ENCODE results near the gene HYAL3. TPM values are rescaled to one million over a fixed set of nuclear protein-coding genes. Genes with fewer than 3 reads are reported as not detected.
"Not testable (repeated sequence)": the region's sequence is repeated elsewhere in the genome, so short reads cannot be mapped to it uniquely, and the experiment has no call there.

HYAL3 gene
- total and polyA plus RNA-seq, 2 donors = 2.5 TPM

DNA sequence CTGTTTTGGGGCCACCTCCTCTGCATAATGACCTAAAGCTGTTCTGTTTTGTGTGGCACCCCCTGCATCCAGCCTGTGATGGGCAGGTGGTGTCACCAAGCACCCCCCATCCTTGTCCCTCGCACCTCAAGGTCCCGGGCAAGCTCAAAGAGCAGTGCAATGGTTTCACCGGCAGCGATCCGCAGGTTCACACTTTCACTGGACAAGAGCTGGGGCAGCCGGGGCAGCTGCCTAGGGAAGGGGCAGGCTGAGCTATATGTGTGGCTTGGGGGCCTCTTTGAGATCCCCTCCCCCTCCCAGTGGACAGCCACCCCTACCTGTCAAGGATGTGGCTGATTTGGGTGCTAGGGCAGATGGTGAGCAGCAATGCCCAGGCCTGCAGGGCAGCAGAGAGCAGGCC is 10.1 kb downstream of the HYAL3 start:
- Histone ChIP-seq H3K4me1 (ENCODE audit: control insufficient read depth in 2 of 2, insufficient read depth in 2 of 2, low read length in 2 of 2) (peaks cover 7 to 19% of the 10 kb centered on the region in 2 donors), H3K9me3 (ENCODE audit: control insufficient read depth in 2 of 2, insufficient read depth in 1 of 2, low read length in 1 of 2) (no peaks in the 10 kb centered on the region), H3K36me3 (ENCODE audit: control insufficient read depth in 2 of 2, insufficient read depth in 2 of 2, low read length in 1 of 2) (peaks cover 37 to 42% of the 10 kb centered on the region in 2 donors), H3K27me3 (ENCODE audit: control insufficient read depth in 2 of 2, insufficient read depth in 1 of 2, low read length in 1 of 2) (no peaks in the 10 kb centered on the region), H3K4me3 (ENCODE audit: low read length in 2 of 2) (no peak overlapping the region), H3K27ac (ENCODE audit: low read depth in 1 of 2, low read length in 1 of 2) (no peak overlapping the region)
- no peak for DNase-seq (ENCODE audit: low read depth in 6 of 9, low spot score in 9 of 9)
- WGBS = 98% methylated on average over 6 of the region's 6 CpGs

DNA sequence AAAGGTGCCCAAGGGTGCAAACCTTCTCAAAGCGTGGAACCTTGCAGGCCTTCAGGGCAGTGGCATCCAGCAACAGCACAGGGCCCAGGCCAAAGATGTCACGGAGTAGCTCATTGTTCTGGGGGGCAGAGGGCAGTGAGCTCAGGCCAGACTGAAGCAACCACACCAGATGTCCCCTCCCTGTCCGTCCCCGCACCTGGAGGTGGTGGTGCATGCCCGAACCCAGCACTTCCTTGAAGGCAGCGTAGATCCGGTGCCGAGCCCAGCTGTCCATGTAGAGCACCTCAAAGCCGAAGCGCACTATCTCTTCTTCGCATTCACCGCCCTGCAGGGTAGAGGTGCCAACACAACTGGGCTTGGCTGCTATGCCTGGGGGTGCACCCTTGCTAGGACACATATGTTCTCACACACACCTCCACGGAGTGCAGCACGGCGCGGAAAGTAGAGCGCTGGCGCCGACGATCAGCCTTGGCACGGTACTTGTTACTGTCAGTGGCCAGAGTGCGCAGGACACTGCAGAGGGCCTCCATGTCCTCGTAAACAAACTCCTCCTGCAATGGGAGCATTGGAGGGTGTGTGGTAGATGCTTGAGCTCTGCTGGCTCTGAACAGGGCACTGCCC is 10.7 kb downstream of the HYAL3 start:
- Histone ChIP-seq H3K9me3 (ENCODE audit: control insufficient read depth in 2 of 2, insufficient read depth in 1 of 2, low read length in 1 of 2) (no peaks in the 10 kb centered on the region), H3K4me1 (ENCODE audit: control insufficient read depth in 2 of 2, insufficient read depth in 2 of 2, low read length in 2 of 2) (peaks cover 7 to 19% of the 10 kb centered on the region in 2 donors), H3K27me3 (ENCODE audit: control insufficient read depth in 2 of 2, insufficient read depth in 1 of 2, low read length in 1 of 2) (no peaks in the 10 kb centered on the region), H3K4me3 (ENCODE audit: low read length in 2 of 2) (no peak overlapping the region), H3K36me3 (ENCODE audit: control insufficient read depth in 2 of 2, insufficient read depth in 2 of 2, low read length in 1 of 2) (peaks cover 37 to 42% of the 10 kb centered on the region in 2 donors), H3K27ac (ENCODE audit: low read depth in 1 of 2, low read length in 1 of 2) (no peak overlapping the region)
- no peak for DNase-seq (ENCODE audit: low read depth in 6 of 9, low spot score in 9 of 9)
- 97% methylated on average over 23 of the region's 23 CpGs for WGBS

DNA sequence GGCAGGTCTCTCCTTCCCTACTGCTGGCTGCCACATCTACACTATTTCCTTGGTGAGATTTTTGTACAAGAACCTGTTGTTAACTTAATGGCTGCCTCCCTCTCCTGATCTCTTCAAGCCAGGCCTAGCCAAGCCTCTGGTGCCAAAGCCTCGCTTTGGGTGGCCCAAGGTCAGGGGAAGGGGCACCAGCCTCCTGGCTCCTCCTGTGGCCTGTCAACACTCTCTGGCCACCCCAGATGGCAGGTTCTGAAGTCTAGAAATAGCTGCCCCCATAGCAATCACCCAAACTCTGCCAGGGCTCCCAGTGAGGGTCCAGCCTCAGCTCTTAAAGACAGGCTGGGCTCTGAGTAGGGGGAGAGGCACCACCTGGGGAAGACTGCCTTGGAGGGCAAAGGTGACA is 11.9 kb downstream of the HYAL3 start:
- H3K9me3 ChIP-seq (ENCODE audit: control insufficient read depth in 2 of 2, insufficient read depth in 1 of 2, low read length in 1 of 2) = no peaks in the 10 kb centered on the region
- no peak for DNase-seq (ENCODE audit: low read depth in 6 of 9, low spot score in 9 of 9)
- H3K27ac ChIP-seq (ENCODE audit: low read depth in 1 of 2, low read length in 1 of 2) = no peak overlapping the region
- no peaks in the 10 kb centered on the region for H3K27me3 ChIP-seq (ENCODE audit: control insufficient read depth in 2 of 2, insufficient read depth in 1 of 2, low read length in 1 of 2)
- peaks cover 7 to 11% of the 10 kb centered on the region in 2 donors for H3K4me1 ChIP-seq (ENCODE audit: control insufficient read depth in 2 of 2, insufficient read depth in 2 of 2, low read length in 2 of 2)
- peaks cover 37 to 42% of the 10 kb centered on the region in 2 donors for H3K36me3 ChIP-seq (ENCODE audit: control insufficient read depth in 2 of 2, insufficient read depth in 2 of 2, low read length in 1 of 2)
- 100% methylated on average over 1 of the region's 1 CpG for WGBS
- H3K4me3 ChIP-seq (ENCODE audit: low read length in 2 of 2) = no peak overlapping the region

DNA sequence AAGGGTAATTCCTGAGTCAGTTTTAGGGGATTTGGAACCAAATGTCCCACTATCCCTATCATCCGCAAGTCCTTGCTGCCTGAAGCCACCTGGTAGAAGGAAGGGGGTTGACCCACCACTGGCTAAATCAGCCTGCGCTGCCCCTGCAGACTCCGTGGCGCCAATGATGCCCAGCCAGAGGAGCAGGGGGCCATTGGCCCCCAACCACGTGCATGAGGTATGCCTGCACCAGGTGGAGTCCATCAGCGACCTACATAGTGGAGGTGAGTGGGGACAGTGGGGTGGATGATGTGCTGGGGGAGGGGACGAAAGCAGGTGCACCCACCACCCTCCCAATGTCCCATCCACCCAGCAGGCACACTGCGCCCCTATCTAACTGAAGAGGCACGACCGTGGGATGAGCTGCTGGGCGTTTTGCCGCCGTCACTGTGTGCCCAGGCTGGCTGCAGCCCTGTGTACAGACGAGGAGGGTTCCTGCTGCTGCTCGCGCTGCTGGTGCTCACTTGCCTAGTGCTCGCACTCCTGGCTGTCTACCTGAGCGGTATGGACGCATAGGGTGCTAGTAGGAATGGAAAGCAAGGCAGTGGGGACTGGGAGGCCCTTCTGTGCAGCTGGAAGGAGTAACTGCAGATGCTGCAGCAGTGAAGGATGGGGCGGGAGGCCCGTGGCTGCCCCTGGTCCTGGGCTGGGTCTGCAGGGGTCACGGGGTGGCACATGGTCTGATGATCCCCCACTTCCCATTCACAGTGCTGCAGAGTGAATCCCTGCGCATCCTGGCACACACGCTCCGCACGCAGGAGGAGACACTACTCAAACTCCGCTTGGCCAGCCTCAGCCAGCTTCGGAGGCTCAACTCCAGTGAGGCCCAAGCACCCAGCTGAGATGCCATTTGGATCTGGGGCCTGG is 12.6 kb downstream of the HYAL3 start:
- Histone ChIP-seq H3K9me3 (ENCODE audit: control insufficient read depth in 2 of 2, insufficient read depth in 1 of 2, low read length in 1 of 2) (no peaks in the 10 kb centered on the region), H3K4me3 (ENCODE audit: low read length in 2 of 2) (no peak overlapping the region), H3K4me1 (ENCODE audit: control insufficient read depth in 2 of 2, insufficient read depth in 2 of 2, low read length in 2 of 2) (peaks cover 4 to 7% of the 10 kb centered on the region in 2 donors), H3K36me3 (ENCODE audit: control insufficient read depth in 2 of 2, insufficient read depth in 2 of 2, low read length in 1 of 2) (peaks cover 37 to 42% of the 10 kb centered on the region in 2 donors), H3K27me3 (ENCODE audit: control insufficient read depth in 2 of 2, insufficient read depth in 1 of 2, low read length in 1 of 2) (no peaks in the 10 kb centered on the region), H3K27ac (ENCODE audit: low read depth in 1 of 2, low read length in 1 of 2) (no peak overlapping the region)
- DNase-seq (ENCODE audit: low read depth in 6 of 9, low spot score in 9 of 9) = no peak
- WGBS = 96% methylated on average over 28 of the region's 28 CpGs

DNA sequence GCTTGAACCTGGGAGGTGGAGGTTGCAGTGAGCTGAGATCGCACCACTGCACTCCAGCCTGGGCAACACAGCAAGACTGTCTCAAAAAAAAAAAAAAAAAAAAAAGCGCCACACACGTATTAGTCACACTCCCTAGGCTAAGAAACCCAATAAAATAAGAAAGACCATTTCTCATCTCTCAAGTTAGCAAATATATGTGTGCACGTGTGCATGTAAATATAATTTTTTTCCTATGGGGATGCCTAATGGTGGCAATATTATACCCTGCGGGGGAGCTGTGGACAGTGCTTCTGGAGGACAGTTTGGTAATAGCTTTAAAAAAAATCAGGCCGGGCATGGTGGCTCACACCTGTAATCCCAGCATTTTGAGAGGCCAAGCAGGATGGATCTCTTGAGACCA is 15.1 kb downstream of the HYAL3 start:
- 97% methylated on average over 6 of the region's 6 CpGs for WGBS

DNA sequence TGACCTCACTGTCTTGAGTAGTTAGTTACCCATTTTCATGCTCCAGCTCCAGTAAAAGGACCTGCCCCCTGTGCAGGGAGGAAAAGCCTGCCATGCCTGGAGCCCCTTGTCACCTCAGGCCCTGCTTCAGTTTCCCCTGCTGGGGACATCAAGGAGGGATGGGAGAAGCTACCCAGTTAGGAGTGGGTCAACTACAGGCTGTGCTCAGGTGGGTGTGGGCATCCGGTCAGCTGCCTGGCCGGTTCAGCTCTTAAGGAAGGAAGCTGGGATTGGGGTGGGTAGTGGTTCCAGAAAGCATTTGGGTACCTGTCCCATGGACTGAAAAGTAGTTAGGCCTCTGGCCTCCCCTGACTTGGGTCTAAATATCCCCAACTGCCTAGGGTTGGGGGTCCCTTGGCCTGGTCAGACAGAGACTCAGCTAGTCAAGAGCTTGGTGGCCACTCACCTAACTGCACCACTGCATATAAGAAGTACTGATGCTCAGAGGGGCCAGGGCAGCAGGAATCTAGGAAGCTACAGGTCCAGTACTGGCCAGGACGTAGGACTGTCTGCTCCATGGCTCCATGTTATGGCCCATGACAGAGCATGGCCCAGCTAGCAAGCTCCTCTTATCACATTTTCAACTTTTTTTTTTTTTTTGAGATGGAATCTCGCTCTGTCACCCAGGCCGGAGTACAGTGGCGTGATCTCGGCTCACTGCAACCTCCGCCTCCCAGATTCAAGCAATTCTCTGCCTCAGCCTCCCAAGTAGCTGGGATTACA is 19.8 kb downstream of the HYAL3 start:
- DNase-seq (ENCODE audit: low read depth in 6 of 9, low spot score in 9 of 9) = no peak
- Histone ChIP-seq H3K27ac (ENCODE audit: low read depth in 1 of 2, low read length in 1 of 2) (no peak overlapping the region), H3K27me3 (ENCODE audit: control insufficient read depth in 2 of 2, insufficient read depth in 1 of 2, low read length in 1 of 2) (peaks cover 34 to 52% of the 10 kb centered on the region in 2 donors), H3K4me1 (ENCODE audit: control insufficient read depth in 2 of 2, insufficient read depth in 2 of 2, low read length in 2 of 2) (peaks cover 0 to 12% of the 10 kb centered on the region in 2 donors), H3K36me3 (ENCODE audit: control insufficient read depth in 2 of 2, insufficient read depth in 2 of 2, low read length in 1 of 2) (no peaks in the 10 kb centered on the region), H3K9me3 (ENCODE audit: control insufficient read depth in 2 of 2, insufficient read depth in 1 of 2, low read length in 1 of 2) (peaks cover 0 to 14% of the 10 kb centered on the region in 2 donors), H3K4me3 (ENCODE audit: low read length in 2 of 2) (no peak overlapping the region)
- WGBS = 95% methylated on average over 8 of the region's 8 CpGs

More for the DNA sequence above, 15.1 kb downstream of the HYAL3 start:
- H3K27me3 ChIP-seq (ENCODE audit: control insufficient read depth in 2 of 2, insufficient read depth in 1 of 2, low read length in 1 of 2); H3K27ac ChIP-seq (ENCODE audit: low read depth in 1 of 2, low read length in 1 of 2); H3K9me3 ChIP-seq (ENCODE audit: control insufficient read depth in 2 of 2, insufficient read depth in 1 of 2, low read length in 1 of 2); H3K4me3 ChIP-seq (ENCODE audit: low read length in 2 of 2); H3K4me1 ChIP-seq (ENCODE audit: control insufficient read depth in 2 of 2, insufficient read depth in 2 of 2, low read length in 2 of 2); DNase-seq (ENCODE audit: low read depth in 6 of 9, low spot score in 9 of 9): not testable (repeated sequence)
- peaks cover 28 to 29% of the 10 kb centered on the region in 2 donors for H3K36me3 ChIP-seq (ENCODE audit: control insufficient read depth in 2 of 2, insufficient read depth in 2 of 2, low read length in 1 of 2)

DNA sequence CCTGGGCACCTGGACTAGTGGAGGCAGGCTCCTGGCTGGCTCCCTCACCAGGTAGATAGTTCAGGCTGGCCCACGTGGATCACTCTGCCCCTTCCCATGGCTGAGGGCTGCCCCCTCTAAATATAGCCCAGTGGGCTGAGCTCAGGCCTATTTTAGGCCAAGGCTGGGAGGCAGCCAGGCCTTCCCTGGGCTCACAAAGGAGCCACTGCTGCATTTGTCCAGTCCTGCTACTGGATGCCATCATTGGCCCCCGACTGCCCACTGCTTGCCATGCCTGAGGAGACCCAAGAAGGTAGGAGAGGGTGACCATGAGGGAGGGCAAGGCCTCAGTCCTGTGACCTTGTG is 20.4 kb downstream of the HYAL3 start, which contains the start of gene LSMEM2:
TSS of gene LSMEM2 (plus strand) at position 208 of the 345 bp plus-strand sequence. CDS start at position 235, 27 bp downstream.
- no peak within 1 kb of the TSS for H3K4me3 ChIP-seq (ENCODE audit: low read length in 2 of 2)
- DNase-seq (ENCODE audit: low read depth in 6 of 9, low spot score in 9 of 9) = no peak
- 84% methylated on average over 2 of the region's 2 CpGs for WGBS
- no peaks in the 10 kb centered on the region for H3K36me3 ChIP-seq (ENCODE audit: control insufficient read depth in 2 of 2, insufficient read depth in 2 of 2, low read length in 1 of 2)
- H3K9me3 ChIP-seq (ENCODE audit: control insufficient read depth in 2 of 2, insufficient read depth in 1 of 2, low read length in 1 of 2) = peaks cover 0 to 18% of the 10 kb centered on the region in 2 donors
- H3K27ac ChIP-seq (ENCODE audit: low read depth in 1 of 2, low read length in 1 of 2) = no peak within 1 kb of the TSS
- peaks cover 0 to 12% of the 10 kb centered on the region in 2 donors for H3K4me1 ChIP-seq (ENCODE audit: control insufficient read depth in 2 of 2, insufficient read depth in 2 of 2, low read length in 2 of 2)
- H3K27me3 ChIP-seq (ENCODE audit: control insufficient read depth in 2 of 2, insufficient read depth in 1 of 2, low read length in 1 of 2) = peaks cover 39 to 57% of the 10 kb centered on the region in 2 donors

DNA sequence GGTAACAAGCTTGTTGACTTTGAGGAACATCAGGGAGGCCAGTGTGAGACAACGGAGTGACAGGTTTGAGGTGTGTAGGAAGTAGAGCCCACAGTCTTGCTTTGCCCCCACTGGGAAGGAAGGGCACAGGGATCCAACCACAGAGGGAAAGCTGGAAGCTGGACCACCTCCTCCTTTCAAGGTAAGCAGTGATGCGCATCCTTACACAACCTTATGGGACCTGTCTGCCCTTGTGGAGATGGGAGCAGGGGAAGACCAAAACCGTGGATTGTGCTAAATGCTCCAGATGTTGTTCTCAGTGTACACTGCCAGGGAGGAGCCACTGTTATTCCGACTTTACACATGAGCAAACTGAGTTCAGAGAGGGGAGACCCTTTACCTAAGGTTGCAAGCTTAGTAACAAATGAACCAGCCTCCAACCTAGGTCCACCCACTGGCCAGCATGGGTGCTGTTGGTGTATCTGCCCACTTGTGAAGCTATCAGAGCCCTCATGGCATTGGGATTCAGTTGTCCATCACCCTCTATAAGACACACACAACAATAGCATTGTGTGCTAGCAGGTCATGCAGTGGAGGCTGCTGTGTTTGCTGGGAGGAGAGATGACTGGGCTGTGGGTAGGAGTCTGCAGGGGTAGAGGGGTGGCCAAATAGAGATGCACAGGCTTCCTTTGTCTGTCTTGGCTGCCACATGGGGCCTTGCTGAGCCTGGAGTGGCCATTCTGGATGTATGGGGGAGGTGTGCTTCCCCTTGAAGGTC is 20.9 kb downstream of the HYAL3 start:
- Histone ChIP-seq H3K27me3 (ENCODE audit: control insufficient read depth in 2 of 2, insufficient read depth in 1 of 2, low read length in 1 of 2) (peaks cover 45 to 63% of the 10 kb centered on the region in 2 donors), H3K4me3 (ENCODE audit: low read length in 2 of 2) (no peak overlapping the region), H3K9me3 (ENCODE audit: control insufficient read depth in 2 of 2, insufficient read depth in 1 of 2, low read length in 1 of 2) (peaks cover 0 to 19% of the 10 kb centered on the region in 2 donors), H3K36me3 (ENCODE audit: control insufficient read depth in 2 of 2, insufficient read depth in 2 of 2, low read length in 1 of 2) (no peaks in the 10 kb centered on the region), H3K4me1 (ENCODE audit: control insufficient read depth in 2 of 2, insufficient read depth in 2 of 2, low read length in 2 of 2) (peaks cover 0 to 14% of the 10 kb centered on the region in 2 donors), H3K27ac (ENCODE audit: low read depth in 1 of 2, low read length in 1 of 2) (no peak overlapping the region)
- WGBS = 95% methylated on average over 4 of the region's 4 CpGs
- DNase-seq (ENCODE audit: low read depth in 6 of 9, low spot score in 9 of 9) = no peak

All from thymus (tissue), 11 donors.